ENCODE results near the gene TRPM7.

Gene TRPM7

DNA sequence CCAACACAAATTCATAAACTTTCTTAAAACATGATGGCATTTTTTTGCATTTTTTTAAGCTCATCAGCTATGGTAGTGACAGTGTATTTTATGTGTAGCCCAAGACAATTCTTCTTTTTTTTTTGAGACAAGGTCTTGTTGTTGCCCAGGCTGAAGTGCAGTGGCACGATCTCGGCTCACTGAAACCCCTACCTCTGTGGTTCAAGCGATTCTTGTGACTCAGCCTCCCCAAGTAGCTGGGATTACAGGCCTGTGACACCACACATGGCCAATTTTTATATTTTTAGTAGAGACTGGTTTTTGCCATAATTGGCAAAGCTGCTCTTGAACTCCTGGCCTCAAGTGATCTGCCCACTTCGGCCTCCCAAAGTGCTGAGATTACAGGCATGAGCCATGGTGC lies 122.8 kb downstream of the TRPM7 start:
- no peak for DNase-seq

DNA sequence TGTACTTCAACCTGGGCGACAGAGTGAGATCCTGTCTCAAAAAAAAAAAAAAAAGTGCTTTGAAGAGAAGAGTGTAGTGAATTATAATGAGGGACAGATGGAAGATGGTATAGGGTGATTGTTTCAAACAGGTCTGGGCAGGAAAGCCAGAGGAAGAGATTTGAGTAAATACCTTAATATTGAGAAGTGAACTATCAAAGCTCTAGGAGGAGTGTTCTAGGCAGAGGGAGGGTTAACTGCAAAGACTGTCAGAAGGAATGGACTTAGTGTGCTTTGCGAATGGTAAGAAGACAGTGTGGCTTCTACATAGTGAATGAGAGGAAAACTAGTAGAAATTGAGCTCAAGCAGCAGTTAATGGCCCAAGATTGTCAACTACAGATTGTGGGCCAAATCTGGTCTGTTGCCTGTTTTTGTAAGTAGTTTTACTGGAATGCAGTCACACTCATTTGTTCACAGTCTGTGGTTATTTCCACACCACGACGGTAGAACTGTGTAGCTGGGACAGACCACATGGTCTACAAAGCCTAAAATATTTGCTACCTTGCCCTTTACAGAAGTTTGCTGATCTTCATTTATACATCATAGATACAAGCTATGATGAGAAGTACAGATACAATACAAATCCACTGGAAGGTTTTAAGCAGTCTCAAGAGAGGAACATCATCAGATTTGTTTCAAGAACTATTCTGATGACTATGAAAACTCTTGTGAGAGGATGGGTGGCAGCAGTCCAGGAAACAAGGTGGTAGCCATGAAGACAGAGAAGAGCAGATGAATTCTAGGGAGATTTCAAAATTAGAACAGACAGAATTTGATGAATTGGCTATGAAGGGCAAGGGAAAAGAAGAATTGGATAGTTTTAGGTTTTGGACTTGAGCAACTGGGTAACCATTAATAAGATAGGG lies 123.6 kb downstream of the TRPM7 start:
- no peak for DNase-seq

DNA sequence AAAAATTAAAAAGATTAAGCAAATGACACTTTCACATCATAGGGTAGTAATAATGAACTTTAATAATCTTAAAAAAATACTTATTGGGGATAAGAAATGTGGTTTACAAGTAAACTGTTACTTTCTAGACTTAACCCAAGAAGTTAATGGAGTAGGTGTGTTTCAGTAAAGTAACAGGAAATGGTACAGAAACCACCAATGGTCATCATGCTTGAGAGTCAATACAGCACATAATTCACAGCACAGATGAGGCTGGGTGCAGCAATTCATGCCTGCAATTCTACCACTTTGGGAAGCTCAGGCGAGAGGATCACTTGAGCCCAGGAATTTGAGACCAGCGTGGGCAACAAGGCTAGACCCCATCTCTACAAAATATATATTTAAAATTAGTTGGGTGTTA lies 128.6 kb downstream of the TRPM7 start:
- DNase-seq, result no peak

DNA sequence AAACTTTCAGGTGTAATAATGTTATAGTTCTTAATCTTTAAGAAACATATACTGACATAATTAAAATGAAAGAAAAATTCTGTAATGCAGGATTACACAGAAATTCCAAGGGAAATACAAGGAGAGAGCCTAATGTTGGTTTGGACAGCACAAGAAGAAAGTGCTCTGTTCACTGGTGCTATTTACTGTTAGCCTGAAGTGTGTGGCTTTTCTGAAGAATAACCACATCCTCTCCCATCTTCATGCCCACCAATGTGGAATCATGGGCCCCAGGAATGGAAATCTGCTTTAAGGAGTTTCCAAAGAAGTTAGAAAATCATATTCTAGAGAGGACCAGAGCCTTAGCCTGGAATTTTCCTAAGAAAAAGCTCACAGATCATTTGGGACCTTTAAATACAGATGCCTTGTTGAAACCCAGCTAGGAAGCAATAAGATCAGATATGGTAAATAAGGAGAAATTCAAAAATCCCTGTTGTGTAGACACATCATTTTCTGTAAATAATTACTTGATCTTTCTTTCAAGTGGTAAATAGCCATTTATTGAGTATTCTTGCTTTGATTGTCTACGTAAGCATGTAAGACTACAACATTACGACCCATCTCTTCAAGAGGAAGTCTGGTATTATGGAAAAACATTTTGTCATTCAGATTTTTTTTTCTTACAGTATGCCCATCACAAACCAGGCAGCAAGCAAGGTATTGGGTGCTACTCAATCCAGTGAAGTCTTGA lies 129.8 kb downstream of the TRPM7 start:
- DNase-seq, result no peak

DNA sequence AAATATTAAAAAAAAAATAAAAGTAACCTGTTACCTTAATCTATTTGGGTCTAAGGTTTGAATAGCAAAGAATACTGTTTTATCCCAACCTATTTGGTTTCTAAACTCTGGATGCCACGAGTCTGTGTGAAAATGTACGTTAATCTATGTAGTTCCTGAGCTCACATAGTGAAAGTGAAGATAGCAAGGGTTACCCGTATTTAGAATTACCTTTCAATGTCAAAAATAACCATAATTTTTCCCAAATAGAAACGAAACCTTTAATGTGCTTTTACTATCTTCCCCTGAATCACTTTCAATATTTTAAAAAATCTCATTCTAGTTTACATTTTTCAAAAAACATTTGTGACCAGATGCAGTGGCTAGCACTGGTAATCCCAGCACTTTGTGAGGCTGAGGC lies 134.4 kb downstream of the TRPM7 start:
- DNase-seq, result no peak

DNA sequence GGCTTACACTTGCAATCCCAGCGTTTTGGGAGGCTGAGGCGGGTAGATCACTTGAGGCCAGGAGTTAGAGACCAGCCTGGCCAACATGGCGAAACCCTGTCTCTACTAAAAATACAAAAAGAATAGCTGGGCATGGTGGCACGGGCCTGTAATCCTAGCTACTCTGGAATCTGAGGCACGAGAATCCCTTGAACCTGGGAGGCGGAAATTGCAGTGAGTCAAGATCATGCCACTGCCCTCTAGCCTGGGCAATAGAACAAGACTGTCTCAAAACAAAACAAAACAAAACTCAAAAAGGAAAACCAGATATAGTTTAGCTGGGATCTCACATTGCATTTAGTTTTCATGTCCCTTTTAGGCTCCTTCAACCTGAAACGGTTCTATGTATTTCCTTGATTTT lies 137.3 kb downstream of the TRPM7 start:
- DNase-seq, result no peak

DNA sequence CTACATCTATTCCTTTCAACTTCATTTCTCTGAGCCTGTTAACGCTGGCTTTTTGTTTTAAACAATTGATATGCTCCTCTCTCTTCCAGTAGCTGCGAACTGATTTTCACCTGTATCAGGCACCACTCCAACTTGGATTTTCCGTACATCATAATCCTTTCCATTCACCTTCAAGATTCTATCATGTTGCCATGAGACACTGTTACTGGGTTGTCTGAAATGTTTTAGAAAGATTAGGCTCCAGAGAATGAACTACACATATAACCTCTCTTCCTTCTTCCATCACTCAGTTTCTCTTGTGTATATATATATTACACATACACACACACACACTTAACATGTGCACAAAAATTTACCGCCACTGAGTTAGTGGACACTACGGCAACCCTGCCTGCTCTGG lies 140.0 kb downstream of the TRPM7 start, which contains the start of gene USP50:
Gene USP50 (minus strand): TSS at position 101 of the 400 bp plus-strand sequence. CDS start 141 bp downstream, outside the sequence.
- DNase-seq, result no peak

DNA sequence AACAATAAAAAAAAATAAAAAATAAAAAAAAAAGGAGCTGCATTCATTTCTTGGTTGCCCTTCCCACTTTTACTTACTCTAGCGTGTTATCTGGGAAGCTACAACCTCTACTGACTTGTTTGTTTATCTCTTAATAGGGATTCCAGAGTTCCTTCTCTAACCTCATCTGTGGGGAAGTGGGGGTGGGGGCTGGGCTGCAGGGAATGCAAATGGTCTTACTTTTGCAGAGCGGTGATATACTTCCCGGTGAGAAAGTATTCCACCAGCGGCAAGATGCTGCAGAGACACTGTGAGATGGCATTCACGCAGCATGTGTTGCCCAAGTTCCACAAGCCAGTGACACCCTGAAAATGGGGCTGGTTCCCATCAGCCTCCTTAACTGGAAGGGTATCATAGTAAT lies 142.2 kb downstream of the TRPM7 start:
- no peak for DNase-seq

DNA sequence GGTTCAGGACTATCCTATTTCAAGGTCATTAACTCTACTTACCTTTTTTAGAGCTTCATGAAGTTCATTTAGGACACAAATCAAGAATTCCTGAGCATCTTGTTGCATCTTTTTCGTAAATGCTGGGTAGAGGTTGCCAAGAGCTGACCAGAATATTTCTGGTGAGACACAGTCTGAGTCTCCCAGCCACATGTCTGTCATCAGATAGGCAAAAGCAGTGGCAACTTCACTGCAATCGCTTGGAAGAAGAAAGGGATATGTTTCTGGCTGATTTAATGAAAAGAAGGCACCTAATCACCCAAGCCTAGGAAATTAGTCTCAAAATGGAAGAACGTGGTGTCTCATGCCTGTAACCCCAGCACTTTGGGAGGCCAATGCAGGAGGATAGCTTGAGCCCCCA lies 143.0 kb downstream of the TRPM7 start:
- DNase-seq, result no peak

DNA sequence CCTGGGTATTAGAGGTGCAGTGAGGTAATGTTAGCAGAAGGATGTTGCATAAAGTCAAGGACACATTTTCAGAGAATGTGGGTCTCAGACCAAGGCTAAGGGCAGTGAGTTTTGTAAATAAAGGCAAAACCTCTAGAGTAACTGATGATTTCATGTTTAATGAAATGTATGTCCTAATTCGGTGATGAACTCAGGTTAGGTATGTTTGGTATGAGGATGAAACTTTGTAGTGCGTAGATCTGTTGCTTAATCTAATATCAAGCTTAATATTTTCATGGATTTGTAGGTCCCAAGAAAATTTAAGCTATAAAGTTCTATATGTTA lies 143.7 kb downstream of the TRPM7 start:
- no peak for DNase-seq

DNA sequence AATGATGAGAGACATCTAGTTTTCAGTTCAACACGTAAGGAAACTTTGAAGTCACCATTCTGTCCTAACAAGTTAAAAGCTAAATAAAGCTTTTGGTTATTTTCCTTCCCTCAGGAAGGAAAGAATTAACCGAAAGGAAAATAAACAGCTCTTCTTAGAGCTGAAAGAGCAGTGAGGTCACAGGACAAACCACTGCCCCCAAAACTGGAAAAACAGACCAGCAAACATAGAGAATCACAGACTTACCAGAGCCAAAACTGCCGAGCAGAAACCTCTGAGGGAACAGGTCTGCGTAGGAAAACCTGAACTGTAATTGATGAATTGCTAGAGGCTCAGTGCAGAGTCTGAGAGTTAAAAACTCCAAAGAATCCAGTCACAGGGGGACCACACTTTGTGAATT lies 154.8 kb downstream of the TRPM7 start:
- no peak for DNase-seq

DNA sequence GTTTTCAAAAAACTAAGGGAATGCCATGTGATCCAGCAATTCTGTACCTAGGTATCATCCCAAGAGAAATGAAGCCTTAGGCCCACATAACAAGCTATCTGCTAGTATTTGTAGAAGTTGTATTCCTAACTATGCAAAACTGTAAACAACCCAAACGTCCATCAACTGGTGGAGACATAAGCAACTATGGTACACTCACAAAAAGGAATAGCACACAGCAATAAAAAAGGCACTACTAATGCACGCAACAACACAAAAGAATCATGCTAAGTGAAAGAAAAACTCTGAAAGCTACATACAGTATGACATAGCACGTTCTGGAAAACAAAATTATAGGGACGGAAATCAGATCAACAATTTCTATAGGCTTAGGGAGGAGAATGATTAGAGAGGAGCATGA lies 155.4 kb downstream of the TRPM7 start:
- no peak for DNase-seq

DNA sequence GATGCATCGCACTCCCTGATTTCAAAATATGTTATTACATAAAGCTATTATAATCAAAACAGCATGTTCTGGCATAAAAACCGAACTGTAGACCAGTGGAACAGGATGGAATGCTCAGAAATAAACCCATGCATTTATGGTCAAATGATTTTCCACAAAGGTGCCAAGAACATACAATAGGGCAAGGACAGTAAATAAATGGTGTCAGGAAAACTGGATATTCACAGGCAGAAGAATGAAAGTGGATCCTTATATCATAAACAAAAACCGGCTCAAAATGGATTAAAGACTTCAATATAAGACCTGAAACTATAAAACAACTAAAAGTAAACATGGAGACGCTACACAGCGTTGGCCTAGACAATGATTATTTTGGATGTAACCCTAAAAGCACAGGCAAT lies 162.7 kb downstream of the TRPM7 start:
- no peak for DNase-seq

DNA sequence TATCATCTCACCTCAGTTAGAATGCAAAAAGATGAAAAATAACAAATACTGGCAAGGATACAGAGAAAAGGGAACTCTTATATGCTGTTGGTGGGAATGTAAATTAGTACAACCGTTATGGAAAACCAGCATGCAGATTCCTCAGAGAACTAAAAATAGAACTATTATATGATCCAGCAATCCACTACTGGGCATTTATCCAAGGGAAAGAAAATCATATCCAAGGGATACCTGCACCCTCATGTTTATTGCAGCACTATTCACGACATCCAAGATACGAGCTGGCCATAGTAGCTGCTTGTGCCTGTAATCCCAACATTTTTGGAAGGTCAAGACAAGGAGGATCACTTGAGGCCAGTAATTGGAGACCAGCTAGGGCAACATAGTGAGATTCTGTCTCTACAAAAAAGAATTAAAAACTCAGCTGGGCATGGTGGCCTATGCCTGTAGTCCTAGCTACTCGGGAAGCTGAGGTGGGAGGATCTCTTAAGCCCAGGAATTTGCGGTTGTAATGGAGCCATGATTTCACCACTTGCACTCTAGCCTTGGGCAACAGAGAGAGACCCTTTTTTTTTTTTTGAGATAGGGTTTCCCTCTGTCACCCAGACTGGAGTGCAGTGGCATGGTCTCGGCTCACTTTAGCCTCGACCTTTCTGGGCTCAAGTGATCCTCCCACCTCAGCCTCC lies 166.7 kb downstream of the TRPM7 start:
- no peak for DNase-seq

DNA sequence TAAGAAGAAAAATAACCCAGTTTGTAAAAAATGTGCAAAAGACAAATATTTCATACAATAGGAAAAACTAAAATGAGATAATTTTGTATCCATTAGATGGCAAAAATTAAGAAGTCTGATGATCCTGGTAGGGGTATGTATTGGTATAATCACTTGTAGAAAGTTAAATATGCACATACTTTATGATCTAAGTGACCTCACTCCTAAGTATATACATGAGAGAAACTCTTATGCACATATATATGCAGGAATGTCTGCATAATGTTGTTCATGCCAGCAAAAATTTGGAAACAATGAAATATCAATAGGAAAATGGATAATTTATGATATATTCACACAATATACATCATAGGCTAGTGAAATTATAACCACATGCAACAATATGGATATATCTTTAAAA lies 173.6 kb downstream of the TRPM7 start:
- DNase-seq, result no peak
